Measurements from ENCODE around the gene C9. TPM values are rescaled to one million over a fixed set of nuclear protein-coding genes. Genes with fewer than 3 reads are reported as not detected.

The C9 gene
- total and polyA plus RNA-seq, 3 donors from 2014 or later = 0.16 to 0.95 (median 0.74) TPM

- intact Hi-C loops (cut with DNase I; ENCODE audit: low total_unique reads) = no loop called here
- no peaks in the 10 kb centered on the region for H3K36me3 ChIP-seq (ENCODE audit: low read depth, missing control alignments)
- DNase-seq = no peak
These were observed 23.0 kb upstream of the C9 start for GRCh38 chr5:39387293-39387692.

GRCh38 chr5:39384271-39384670 lies 20.0 kb upstream of the C9 start:
- H3K4me3 ChIP-seq = no peak overlapping the region
- H3K27me3 ChIP-seq = no peaks in the 10 kb centered on the region
- H3K4me1 ChIP-seq = no peaks in the 10 kb centered on the region
- 96 to 100% methylated on average over 1 of the region's 1 CpG for WGBS, 2 donors
- intact Hi-C loops (cut with DNase I; ENCODE audit: low total_unique reads) = no loop called here
- no peak for DNase-seq
- no peaks in the 10 kb centered on the region for H3K36me3 ChIP-seq (ENCODE audit: low read depth, missing control alignments)
- no peak overlapping the region for H3K27ac ChIP-seq
- no peaks in the 10 kb centered on the region for H3K9me3 ChIP-seq
- TF ChIP-seq, protein P1, sequence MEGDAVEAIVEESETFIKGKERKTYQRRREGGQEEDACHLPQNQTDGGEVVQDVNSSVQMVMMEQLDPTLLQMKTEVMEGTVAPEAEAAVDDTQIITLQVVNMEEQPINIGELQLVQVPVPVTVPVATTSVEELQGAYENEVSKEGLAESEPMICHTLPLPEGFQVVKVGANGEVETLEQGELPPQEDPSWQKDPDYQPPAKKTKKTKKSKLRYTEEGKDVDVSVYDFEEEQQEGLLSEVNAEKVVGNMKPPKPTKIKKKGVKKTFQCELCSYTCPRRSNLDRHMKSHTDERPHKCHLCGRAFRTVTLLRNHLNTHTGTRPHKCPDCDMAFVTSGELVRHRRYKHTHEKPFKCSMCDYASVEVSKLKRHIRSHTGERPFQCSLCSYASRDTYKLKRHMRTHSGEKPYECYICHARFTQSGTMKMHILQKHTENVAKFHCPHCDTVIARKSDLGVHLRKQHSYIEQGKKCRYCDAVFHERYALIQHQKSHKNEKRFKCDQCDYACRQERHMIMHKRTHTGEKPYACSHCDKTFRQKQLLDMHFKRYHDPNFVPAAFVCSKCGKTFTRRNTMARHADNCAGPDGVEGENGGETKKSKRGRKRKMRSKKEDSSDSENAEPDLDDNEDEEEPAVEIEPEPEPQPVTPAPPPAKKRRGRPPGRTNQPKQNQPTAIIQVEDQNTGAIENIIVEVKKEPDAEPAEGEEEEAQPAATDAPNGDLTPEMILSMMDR (IDR thresholded peaks at IDR 0.05) = no peak
- TF ChIP-seq POLR2A (IDR thresholded peaks at IDR 0.05) = no peak

More at GRCh38 chr5:39387293-39387692, 23.0 kb upstream of the C9 start:
- Histone ChIP-seq H3K9me3 (no peaks in the 10 kb centered on the region), H3K27me3 (no peaks in the 10 kb centered on the region), H3K4me1 (no peaks in the 10 kb centered on the region), H3K4me3 (no peak overlapping the region), H3K27ac (no peak overlapping the region)
- 88 to 95% methylated on average over 2 of the region's 2 CpGs for WGBS, 2 donors
- no peak for TF ChIP-seq POLR2A (IDR thresholded peaks at IDR 0.05)
- TF ChIP-seq, protein P1 (IDR thresholded peaks at IDR 0.05) = no peak

- H3K36me3 ChIP-seq (ENCODE audit: low read depth, missing control alignments) = no peaks in the 10 kb centered on the region
- H3K9me3 ChIP-seq = no peaks in the 10 kb centered on the region
- H3K27ac ChIP-seq = no peak overlapping the region
- intact Hi-C loops (cut with DNase I; ENCODE audit: low total_unique reads) = no loop called here
- no peak for TF ChIP-seq POLR2A (IDR thresholded peaks at IDR 0.05)
- TF ChIP-seq, protein P1 (IDR thresholded peaks at IDR 0.05) = no peak
- H3K27me3 ChIP-seq = no peaks in the 10 kb centered on the region
- no peaks in the 10 kb centered on the region for H3K4me1 ChIP-seq
- no peak overlapping the region for H3K4me3 ChIP-seq
- 93 to 94% methylated on average over 3 of the region's 3 CpGs for WGBS, 2 donors
- no peak for DNase-seq
These were observed 17.1 kb upstream of the C9 start for GRCh38 chr5:39381376-39381775.

DNA sequence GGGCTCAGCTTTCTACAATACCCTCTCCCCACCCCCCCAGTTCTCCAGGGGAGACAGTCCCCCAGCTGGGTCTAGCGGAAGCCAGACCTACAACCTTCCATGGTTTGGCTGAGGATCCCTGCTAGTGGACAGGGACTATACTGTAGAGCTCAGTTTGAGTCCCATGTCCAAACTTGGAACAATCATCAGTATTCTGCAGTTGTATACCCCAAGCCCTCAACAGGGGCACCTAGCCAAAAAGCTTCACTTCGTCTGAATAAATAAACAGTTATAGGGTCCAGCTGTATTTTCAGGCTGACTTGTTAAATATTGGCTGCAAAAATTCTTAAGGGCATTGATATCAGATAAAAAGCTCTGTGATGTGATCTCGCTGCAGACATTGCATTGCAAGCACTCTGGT lies 15.4 kb upstream of the C9 start:
- Histone ChIP-seq H3K27ac (no peak overlapping the region), H3K9me3 (no peaks in the 10 kb centered on the region), H3K4me1 (no peaks in the 10 kb centered on the region), H3K27me3 (no peaks in the 10 kb centered on the region), H3K4me3 (no peak overlapping the region), H3K36me3 (ENCODE audit: low read depth, missing control alignments) (no peaks in the 10 kb centered on the region)
- TF ChIP-seq POLR2A (IDR thresholded peaks at IDR 0.05) = no peak
- TF ChIP-seq, protein P1 (IDR thresholded peaks at IDR 0.05) = no peak
- 65 to 71% methylated on average over 3 of the region's 3 CpGs for WGBS, 2 donors
- intact Hi-C loops (cut with DNase I; ENCODE audit: low total_unique reads) = loop anchor here (10.0 kb wide), 1 partner anchor 165 kb away; no protein-coding TSS in a partner anchor
- no peak for DNase-seq

- no peak for DNase-seq
- TF ChIP-seq, protein P1 (IDR thresholded peaks at IDR 0.05) = no peak
- TF ChIP-seq POLR2A (IDR thresholded peaks at IDR 0.05) = no peak
- intact Hi-C loops (cut with DNase I; ENCODE audit: low total_unique reads) = loop anchor here (10.0 kb wide), 1 partner anchor 167 kb away; no protein-coding TSS in a partner anchor
- Histone ChIP-seq H3K4me3 (no peak overlapping the region), H3K9me3 (no peaks in the 10 kb centered on the region), H3K27ac (no peak overlapping the region), H3K4me1 (no peaks in the 10 kb centered on the region), H3K27me3 (no peaks in the 10 kb centered on the region), H3K36me3 (ENCODE audit: low read depth, missing control alignments) (no peaks in the 10 kb centered on the region)
- WGBS, 2 donors = 64 to 68% methylated on average over 2 of the region's 2 CpGs
These were observed 13.3 kb upstream of the C9 start for GRCh38 chr5:39377613-39378012.

Data from testis (tissue), 3 donors.